Measurements from ENCODE around the gene ZNF217.

DNA sequence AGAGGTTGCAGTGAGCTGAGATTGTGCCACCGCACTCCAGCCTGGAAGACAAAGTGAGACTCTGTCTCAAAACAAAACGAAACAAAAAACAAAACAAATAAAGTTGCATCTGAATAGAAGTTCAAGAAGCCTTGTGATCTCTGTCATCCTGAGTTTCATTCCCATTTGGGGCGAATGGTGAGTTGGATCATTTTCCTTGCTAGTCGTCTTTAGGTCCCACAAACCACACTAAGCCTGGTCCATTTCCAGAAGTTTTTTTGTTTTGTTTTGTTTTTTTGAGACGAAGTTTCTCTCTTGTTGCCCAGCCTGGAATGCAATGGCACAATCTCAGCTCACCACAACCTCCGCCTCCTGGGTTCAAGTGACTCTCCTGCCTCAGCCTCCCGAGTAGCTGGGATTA lies 33.8 kb downstream of the ZNF217 start:
- TF ChIP-seq, protein P1, sequence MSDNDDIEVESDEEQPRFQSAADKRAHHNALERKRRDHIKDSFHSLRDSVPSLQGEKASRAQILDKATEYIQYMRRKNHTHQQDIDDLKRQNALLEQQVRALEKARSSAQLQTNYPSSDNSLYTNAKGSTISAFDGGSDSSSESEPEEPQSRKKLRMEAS (IDR thresholded peaks at IDR 0.05; ENCODE audit: low read depth, low read length), result no peak
- TF ChIP-seq CTCF (IDR thresholded peaks at IDR 0.05; ENCODE audit: low read depth, low read length) (no peak), POLR2A (IDR thresholded peaks at IDR 0.05; ENCODE audit: extremely low read depth, insufficient read length) (no peak)
